GM21423 (cell line): ENCODE data around the gene PLXNC1.

ENCODE experiments used
- ATAC-seq: cut with Tn5 transposase; IDR thresholded peaks from one replicate; pipeline ENCODE4 v1.9.1; 2021; ENCODE audit warnings: mild to moderate bottlenecking, moderate library complexity; ENCODE audit not compliant: unreplicated experiment

PLXNC1 gene

DNA sequence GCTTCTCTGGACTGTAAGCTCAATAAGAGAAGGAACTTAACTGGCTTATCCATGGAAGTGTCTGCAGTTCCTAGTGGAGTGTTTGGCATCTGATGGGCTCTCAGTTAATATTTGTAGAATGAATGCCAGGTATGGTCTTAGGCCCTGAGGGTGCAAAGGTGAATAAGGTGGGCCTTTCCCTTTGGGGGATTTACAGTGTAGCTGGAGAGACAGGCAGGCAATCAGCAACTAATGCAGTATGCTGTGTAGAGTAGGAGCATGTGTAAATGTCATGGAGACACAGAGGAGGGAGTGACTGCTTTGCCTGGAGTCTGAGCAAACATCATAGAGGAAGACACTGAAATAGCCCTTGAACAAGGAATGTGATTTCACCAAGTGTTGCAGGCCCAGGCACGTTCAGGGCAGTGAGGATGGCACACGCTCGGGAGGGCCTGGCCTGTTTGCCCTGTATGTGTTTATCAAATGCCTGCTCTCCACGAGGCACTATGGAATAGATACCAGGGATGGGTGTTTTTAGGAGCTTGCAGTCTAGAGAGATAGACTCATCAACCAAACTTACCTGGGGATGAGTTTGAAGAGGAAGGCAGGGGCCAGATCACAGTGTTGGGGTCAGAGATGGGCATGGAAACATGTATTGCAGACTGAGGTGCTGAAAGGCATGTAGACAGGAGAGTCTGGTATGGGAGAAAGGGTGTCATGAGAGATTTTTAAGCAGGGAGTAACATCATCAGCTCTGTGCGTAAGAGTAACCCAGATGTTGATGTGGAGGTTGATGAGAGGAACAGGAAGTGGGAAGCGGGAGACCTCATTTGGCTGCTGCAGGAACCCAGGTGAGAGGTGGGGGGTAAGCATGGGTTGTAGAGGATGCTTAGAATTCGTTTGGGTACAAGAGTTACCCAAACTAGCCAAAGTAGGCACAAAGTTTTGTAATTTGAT lies 54.1 kb downstream of the PLXNC1 start:
- no peak for ATAC-seq

DNA sequence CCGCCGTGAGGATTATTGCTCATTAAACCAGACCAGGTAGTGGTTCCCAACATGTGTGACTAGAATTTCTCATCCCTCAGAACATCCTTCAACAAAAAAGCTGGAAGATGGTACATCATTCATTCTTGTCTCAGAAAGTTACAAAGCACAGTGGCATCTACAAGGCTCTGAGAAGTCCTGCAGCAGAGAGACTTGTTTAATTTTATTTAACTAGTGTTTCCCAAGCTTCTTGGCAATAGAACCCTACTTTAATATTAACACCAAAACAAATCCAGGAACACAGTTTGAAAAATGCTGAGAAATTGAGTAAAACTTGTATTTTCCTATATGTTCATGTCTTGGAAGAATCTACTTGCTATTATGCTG lies 54.8 kb downstream of the PLXNC1 start:
- ATAC-seq = no peak

DNA sequence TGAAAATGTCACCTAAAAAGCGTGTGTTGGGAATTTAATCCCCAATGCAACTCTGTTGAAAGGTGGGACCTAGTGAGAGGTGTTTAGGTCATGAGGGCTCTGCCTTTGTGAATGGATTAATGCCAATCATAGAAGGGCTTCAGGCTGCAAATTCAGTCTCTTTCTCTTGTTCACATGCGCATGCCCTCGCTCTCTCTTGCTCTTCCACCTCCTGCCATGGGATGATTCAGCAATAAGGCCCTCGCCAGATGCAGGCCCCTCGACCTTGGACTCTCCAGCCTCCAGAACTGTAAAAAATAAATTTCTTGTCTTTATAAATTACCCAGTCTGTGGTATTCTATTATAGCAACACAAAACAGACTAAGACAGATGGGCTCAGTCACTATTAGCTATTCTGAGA lies 55.4 kb downstream of the PLXNC1 start:
- no peak for ATAC-seq

DNA sequence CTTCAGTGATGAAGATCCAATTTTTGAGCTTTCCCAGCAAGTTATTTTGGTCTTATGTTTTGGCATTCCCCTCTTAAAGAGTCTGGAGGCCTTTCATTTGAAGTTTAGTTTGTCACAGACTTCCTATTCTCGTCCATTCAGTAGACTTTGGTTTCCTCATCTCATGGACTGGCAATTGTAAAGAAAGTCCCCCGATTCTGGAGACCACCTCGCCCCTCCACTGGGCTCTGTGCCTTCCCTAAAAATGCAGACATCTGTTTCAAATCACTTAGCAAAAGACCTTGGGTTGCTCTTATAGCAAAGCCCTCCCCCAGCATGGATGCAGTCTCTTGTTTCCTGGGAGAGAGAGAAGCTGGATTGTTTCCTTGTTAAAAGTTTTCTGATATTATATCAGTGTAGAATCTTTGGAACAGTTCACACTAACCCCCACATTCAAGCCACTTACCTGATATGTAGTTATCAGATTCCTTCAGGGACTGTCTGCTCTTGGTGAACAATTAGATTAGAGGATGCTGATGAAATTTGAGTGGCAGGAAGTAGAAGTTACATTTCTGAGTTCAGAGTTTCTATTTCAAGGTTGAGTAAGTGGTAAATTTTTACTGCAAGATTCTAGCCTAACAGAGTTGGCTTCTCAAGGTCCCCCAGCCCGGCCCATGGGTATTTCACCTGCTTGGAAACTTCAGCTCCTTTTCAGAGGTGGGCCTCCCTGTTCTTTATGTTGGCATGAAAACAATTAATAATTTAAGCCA lies 56.3 kb downstream of the PLXNC1 start:
- peak; percentile 26 for ATAC-seq

DNA sequence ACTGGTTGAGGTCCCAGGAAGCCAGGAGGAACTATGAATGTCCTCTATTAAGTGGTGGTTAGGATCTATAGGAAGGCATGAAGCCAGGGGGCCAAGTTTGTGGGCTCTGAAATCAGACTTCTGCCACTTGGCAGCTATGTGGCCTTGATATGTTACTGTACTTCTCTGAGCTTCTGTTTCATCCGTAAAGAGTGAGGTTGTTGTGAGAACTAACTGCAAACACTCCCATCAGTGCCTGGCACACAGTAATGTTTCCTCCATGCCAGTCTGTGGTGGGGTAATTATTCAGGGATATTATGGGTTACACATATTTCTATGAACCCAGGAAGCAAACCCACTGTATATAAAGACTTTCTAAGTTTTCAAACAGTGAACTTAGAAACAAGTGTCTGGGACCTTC lies 57.4 kb downstream of the PLXNC1 start:
- ATAC-seq = no peak

DNA sequence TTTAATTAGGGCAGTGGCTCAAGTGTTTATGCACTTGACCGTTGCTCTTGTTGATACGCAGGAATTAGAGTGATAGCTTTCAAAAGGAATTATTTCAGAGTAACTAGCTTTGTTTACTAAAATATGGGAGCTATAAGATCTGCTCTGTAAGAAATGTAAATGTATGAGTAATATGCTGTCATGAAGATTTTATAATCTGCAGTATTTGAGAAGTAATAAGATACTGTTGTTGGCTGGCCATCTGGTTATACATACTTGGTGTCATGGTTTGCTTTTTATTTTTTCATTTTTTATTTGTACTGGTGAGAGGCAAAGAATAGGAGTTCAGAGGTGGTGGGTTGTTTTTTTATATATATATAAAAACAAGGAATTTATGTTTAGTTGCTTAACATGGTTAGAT lies 58.5 kb downstream of the PLXNC1 start:
- ATAC-seq = no peak

DNA sequence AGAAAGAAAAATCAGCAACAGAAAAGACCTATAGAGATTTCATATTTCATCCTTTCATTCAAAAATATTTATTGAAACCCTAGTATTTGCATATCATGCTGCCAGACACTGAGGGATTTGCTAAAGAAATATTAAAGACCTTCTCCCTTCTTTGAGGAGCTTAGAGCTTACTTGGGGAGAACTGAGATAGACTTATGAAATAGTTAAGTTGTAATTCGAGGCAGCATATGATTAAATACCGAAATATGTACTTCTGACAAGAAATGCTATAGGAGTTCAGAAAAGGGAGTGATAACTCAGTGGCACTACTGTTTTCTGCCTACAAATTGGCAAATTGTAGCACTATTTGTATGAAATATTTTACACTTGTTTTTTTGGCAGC lies 59.1 kb downstream of the PLXNC1 start:
- no peak for ATAC-seq

DNA sequence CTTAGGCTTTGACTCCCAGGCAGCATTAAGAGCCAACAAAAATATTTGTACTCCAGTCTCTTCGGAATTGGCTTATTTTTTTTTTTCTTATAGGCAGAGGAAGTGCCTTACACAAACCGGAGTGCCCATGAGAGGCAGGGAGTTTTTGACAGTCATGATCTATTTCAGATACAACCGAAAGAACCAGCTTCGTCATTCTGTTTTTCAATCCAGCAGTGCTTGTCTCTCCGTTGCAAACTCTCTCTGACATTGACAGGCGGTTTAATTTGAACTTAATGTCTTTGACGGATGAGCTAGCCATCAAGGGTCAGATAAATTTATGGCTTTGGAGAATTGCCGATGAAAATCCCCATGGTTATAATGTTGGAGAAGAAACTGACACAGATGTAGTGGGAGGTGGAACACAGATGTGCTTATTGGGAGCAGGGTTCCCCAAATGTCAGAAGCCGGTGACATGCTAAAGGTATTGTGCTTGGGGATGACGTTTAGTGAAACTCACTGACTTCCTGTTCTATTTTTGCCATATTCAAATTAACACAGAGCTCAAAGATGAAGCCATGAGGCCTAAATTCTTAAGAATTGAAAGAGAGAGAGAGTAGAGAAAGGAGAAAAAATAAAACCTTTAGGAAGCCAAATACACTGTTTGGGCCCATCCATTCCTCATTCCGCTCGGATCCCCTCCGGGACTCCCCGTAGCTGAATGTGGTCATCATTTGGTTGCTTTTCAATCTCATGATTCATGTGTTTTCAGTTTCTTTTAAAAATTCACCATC lies 59.7 kb downstream of the PLXNC1 start:
- peak; percentile 71 for ATAC-seq

DNA sequence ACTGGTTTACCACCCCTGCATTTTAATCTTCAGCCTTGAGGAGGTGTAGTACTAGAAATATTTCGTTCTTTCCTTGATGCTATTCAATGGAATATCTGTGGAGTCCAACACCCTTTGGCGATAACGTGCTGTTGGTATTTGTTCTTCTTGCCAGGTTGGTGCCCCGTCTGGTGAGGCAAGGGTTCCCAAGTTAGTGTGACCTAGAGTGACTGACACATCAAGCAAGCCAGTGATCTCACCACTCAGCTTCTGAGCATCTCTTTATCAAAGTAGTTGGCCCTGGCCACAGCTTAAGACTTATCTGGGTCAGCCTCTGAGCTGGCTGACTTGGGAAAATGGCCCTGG lies 60.2 kb downstream of the PLXNC1 start:
- peak; percentile 32 for ATAC-seq

DNA sequence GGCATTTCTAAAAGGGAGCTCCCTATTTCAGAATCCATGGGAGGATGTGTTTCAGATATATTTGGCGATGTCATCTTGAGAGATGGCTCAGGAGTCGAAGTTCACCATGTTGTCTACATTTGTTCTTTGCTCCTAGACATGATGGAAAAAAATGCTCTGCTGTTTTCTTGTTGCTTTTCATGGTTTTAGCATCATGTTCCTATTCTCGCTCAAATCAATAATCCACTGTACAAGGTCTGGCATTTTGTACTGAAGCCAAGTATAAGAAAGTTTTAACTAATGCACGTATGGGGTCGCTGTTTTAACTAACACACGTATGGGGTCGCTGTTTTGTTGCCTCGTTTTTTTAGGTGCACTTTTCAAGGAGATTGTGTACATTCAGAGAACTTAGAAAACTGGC lies 60.9 kb downstream of the PLXNC1 start:
- ATAC-seq = no peak

DNA sequence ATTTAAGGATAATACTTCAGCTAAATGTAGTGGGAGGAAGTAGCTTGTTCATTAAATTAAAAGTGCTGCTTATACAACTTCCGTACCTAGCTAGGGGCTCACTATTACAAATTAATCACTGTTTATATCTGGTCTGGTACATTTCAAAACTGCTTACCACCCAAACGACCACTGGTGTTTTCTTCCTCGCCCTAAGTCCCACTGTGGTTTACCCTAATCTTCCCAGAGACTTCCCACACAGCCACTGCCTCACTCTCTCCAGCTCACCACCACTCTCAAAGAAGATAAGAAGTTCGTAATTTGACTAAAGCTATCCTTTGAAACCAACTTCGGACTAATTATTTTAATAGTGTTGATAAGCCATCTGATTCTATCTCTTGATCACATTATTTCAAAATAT lies 62.6 kb downstream of the PLXNC1 start:
- no peak for ATAC-seq

DNA sequence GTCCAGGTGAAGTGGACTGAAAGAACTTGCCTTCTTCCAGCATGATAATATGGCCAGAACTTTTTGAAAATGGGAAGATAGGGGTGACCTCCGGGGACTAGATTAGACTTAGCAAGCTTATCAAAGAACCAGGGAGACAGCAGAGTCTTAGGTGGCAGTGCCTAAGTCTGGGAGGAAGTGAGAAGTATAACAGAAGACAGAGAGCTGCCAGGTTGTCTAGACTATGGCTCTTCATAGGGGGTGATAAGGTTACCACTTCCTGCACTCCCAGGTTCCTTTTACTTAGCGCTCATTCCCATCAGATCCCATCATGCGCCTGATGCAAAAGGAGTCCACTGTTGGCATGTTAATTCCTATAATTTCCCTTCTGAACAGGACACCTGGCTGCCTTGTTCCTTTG lies 69.9 kb downstream of the PLXNC1 start:
- no peak for ATAC-seq

DNA sequence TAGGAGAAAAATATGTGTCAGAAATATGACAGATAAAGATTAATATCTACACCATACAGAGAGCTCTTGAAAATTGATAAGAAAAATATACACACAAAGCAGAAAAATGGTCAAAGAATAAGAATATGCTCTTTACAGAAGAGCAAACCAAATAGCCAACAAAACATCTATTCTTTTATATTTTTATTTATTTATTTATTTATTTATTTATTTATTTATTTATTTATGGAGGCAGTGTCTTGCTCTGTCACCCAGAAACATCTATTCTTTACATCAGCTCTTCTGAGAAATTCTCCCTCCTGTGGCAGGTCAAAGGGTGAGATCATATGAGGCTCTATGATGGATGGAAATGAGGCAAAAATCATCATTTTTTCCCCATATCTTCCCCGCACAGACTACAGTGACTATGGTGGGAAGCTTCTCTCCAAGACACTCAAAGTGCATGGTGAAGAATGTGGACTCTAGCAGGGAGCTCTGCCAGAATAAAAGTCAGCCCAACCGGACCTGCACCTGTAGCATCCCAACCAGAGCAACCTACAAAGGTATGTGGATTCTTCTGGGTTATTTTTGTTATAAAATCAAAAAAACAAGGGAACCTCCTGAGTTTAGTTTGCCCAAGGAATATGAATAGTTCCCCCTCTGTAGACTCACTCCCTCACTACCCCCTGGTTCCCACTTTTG lies 71.4 kb downstream of the PLXNC1 start:
- ATAC-seq = no peak

DNA sequence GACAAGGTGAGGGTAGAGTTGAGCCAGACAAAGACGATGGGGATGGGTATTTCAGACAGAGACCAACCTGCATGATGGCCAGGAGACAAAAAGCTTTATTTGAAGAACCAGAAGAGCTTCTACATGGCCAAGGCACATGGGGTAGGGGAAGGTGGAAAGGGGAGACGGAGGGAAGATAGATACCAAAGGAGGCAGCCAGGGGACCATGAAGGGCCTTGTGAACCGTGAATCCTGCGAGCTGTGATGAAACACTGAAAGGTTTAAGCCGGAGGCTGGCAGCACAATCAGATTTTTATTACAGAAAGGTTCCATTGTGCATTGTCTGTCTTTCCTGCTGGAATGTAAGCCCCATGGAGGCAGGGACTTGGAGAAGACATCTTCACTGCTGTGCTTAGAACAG lies 72.4 kb downstream of the PLXNC1 start:
- ATAC-seq = no peak

DNA sequence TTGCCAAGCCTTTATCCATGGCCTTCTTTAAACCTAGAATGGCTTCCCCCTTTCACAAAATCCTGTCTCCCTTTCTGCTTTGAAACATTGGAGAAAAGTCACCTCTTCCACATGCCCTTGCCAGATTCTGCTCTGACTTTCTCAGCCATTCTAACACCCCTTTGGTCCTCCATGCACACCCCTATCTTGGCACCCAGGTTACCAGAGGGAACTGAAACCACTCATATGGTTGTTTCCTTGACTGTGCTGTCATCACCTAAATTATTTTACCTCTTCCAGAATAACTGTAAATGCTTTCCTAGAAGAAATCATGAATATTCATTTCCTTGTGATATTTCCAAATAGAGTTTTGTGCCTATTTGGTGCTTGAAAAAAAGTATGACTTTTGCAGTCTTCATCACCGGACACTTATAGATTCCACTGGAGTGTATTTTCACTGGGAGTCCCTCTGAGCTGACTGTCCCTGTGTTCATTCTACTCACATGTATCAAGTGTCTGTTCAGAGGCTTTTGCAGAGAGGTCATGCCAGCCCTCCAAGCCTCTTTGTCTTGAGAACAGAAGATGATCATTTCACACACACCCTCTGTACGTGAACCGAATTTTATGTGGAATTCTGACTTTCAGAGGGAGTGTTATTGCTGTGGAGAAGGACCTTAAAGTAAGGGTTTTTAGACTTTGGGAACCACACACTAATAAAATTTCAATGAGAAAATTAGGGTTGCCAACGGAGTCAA lies 74.1 kb downstream of the PLXNC1 start:
- no peak for ATAC-seq

DNA sequence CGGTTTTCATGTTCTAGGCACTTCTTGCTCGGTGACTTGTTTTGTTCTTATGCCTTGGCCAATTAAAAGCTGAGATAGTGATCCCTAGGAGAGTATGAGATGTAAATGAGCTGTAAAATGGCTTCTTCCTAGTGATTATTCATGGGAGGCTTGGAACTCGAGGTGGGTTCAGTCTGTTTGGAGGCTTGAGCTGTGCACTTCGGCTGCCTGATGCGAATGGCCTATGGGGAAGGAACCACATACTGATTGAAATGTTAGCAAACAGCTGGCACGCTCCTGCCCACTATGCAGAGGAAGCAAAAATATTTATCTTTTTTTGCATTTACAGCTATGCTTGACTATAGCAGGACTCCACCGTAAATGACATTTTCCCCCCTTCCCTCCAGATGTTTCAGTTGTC lies 75.5 kb downstream of the PLXNC1 start:
- ATAC-seq = no peak

DNA sequence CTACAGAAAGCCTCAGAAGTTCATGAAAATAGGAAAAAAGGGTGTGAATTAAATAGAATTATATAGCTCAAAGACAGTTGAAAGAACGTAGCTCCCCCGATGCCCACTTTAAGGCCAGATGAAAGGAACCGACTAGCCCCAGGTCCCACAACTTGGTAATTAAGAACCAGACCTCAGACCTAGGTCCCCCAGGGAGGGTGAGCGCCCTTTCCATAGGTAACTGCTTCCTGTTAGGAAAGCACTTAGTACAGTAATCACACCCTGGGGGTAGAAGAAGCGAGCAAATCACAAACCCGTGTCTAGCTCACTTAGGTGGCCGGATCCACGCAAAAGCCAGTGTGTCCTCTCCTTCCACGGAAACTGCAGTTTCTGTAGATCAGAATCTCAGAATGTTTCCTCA lies 77.1 kb downstream of the PLXNC1 start:
- no peak for ATAC-seq

DNA sequence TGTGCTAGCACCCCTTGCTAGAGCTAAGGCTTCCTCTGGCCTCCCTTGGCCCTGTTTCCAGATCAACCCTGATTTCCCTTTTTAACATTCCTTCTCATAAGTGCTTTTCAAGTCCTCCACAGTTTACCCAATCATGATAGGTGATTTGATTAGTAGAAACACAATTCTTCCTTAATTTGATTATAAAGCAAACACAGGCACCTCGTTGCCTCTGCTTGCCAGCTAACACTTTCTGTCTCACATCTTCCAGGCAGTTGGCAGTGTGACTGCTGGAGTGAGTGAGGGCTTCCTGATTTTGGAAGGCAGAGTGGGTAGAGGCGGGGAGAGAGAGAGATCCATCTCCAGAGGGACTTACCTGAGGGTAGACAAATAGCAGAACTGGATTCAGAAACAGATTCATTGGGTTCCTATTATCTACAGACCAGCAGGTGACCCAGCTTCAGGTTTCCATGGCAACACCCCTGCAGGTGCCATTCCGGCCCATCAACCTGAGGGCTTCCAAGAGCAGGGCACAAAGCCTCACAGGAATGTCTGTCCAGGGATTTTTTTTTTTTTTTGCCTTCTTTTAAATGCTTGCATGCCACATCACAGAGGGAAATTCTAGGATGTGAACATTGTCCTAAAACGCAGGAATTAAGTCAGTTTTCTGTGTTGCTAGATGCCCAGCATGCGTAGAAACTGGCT lies 77.7 kb downstream of the PLXNC1 start:
- no peak for ATAC-seq

DNA sequence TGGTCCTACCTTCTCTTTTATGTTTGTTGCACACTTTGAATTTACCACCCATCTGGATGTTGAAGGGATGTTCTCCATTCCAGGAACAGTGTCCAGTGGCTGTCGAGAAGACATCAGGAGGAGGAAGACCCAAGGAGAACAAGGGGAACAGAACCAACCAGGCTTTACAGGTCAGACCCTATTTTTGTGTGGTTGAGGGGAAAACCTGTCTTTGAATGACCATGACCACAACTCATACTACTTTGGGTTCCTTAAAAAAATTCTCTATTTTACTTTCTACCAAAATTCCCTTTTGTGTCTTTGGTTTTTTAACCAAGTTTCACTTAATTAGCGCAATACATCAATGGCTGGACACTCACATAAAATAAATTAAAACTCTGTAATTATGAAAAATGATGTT lies 78.7 kb downstream of the PLXNC1 start:
- no peak for ATAC-seq

DNA sequence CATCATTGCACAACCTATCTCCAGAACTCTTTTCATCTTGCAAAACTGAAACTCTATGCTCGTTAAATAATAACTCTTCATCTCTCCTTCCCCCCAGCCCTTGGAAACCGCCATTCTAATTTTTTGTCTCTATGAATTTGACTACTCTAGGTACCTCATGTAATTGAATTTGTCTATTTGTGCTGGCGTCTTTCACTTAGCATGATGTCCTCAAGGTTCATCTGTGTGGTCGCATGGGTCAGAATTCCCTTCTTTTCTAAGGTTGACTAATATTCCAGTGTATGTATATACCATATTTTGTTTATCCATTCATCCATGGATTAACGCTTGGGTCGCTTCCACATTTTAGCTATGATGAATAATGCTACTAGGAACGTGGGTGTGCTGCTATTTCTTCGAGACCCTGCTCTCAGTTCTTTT lies 80.1 kb downstream of the PLXNC1 start:
- no peak for ATAC-seq
